Measurements from ENCODE around the gene ABLIM1. TPM values are rescaled to one million over a fixed set of nuclear protein-coding genes. Genes with fewer than 3 reads are reported as not detected.

ABLIM1 gene
- total RNA-seq, 1 experiment from 2014 or later, result 62.1 TPM

- TF ChIP-seq E2F1 (CRISPR knock-in tag; IDR thresholded peaks at IDR 0.05) (no peak), GRHL2 (CRISPR knock-in tag; IDR thresholded peaks at IDR 0.05; ENCODE audit: insufficient replicate concordance, severe bottlenecking) (no peak), MXD4 (CRISPR knock-in tag; IDR thresholded peaks at IDR 0.05; ENCODE audit: borderline replicate concordance) (no peak), ZNF219 (CRISPR knock-in tag; IDR thresholded peaks at IDR 0.05; ENCODE audit: borderline replicate concordance) (no peak), ZNF671 (CRISPR knock-in tag; IDR thresholded peaks at IDR 0.05) (no peak), TEAD1 (CRISPR knock-in tag; IDR thresholded peaks at IDR 0.05) (no peak), ATF1 (CRISPR knock-in tag; IDR thresholded peaks at IDR 0.05) (no peak), ZNF317 (CRISPR knock-in tag; IDR thresholded peaks at IDR 0.05; ENCODE audit: borderline replicate concordance, low read depth) (no peak), CREM (CRISPR knock-in tag; IDR thresholded peaks at IDR 0.05) (no peak), NR1H2 (CRISPR knock-in tag; IDR thresholded peaks at IDR 0.05) (no peak)
- TF ChIP-seq, protein P1, sequence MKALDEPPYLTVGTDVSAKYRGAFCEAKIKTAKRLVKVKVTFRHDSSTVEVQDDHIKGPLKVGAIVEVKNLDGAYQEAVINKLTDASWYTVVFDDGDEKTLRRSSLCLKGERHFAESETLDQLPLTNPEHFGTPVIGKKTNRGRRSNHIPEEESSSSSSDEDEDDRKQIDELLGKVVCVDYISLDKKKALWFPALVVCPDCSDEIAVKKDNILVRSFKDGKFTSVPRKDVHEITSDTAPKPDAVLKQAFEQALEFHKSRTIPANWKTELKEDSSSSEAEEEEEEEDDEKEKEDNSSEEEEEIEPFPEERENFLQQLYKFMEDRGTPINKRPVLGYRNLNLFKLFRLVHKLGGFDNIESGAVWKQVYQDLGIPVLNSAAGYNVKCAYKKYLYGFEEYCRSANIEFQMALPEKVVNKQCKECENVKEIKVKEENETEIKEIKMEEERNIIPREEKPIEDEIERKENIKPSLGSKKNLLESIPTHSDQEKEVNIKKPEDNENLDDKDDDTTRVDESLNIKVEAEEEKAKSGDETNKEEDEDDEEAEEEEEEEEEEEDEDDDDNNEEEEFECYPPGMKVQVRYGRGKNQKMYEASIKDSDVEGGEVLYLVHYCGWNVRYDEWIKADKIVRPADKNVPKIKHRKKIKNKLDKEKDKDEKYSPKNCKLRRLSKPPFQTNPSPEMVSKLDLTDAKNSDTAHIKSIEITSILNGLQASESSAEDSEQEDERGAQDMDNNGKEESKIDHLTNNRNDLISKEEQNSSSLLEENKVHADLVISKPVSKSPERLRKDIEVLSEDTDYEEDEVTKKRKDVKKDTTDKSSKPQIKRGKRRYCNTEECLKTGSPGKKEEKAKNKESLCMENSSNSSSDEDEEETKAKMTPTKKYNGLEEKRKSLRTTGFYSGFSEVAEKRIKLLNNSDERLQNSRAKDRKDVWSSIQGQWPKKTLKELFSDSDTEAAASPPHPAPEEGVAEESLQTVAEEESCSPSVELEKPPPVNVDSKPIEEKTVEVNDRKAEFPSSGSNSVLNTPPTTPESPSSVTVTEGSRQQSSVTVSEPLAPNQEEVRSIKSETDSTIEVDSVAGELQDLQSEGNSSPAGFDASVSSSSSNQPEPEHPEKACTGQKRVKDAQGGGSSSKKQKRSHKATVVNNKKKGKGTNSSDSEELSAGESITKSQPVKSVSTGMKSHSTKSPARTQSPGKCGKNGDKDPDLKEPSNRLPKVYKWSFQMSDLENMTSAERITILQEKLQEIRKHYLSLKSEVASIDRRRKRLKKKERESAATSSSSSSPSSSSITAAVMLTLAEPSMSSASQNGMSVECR (CRISPR knock-in tag; IDR thresholded peaks at IDR 0.05; ENCODE audit: borderline replicate concordance), result no peak
Measured at GRCh38 chr10:114408112-114408967, 249.7 kb downstream of the ABLIM1 start (continued).

DNA sequence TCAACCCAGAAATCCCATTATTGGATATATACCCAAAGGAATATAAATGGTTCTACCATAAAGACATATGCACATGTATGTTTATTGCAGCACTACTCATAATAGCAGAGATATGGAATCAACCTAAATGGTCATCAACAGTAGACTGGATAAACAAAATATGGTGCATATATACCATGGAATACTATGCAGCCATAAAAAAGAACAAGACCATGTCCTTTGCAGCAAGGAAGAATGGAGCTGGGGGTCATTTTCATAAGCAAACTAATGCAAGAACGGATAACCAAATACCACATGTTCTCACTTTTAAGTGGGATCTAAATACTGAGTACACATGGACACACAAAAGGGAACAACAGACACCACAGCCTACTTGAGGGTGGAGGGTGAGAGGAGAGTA lies 251.6 kb downstream of the ABLIM1 start:
- ChIA-PET CTCF (interaction anchor here (1.5 kb wide), 1 partner anchor 21 kb away, joined by 3 read pairs; no protein-coding TSS in a partner anchor), POLR2A (no interaction called here)
- H3K4me3 Mint-ChIP-seq, result no peak overlapping the region

More for the DNA sequence above, 251.6 kb downstream of the ABLIM1 start:
- H3K9me3 Mint-ChIP-seq, result peaks cover 9% of the 10 kb centered on the region
- H3K36me3 Mint-ChIP-seq, result no peaks in the 10 kb centered on the region
- H3K27ac Mint-ChIP-seq, result no peak overlapping the region
- TF ChIP-seq PRRX2 (CRISPR knock-in tag; IDR thresholded peaks at IDR 0.05), result no peak
- TF ChIP-seq TEAD1 (CRISPR knock-in tag; IDR thresholded peaks at IDR 0.05), result no peak
- TF ChIP-seq FOXP4 (CRISPR knock-in tag; IDR thresholded peaks at IDR 0.05), result no peak
- TF ChIP-seq SOX15 (CRISPR knock-in tag; IDR thresholded peaks at IDR 0.05), result no peak
- no peak for TF ChIP-seq ZNF317 (CRISPR knock-in tag; IDR thresholded peaks at IDR 0.05; ENCODE audit: borderline replicate concordance, low read depth)
- TF ChIP-seq ZNF671 (CRISPR knock-in tag; IDR thresholded peaks at IDR 0.05), result no peak
- TF ChIP-seq NR1H2 (CRISPR knock-in tag; IDR thresholded peaks at IDR 0.05), result no peak
- ATAC-seq (no peak), DNase-seq (ENCODE audit: low spot score) (no peak)
- peaks cover 59% of the 10 kb centered on the region for H3K27me3 Mint-ChIP-seq (ENCODE audit: low read depth)
- H3K4me1 Mint-ChIP-seq, result peaks cover 49% of the 10 kb centered on the region
